H1 (cell line): ENCODE results near the gene RSAD2. TPM values are rescaled to one million over a fixed set of nuclear protein-coding genes. Genes with fewer than 3 reads are reported as not detected.

Source experiments
- CTCF ChIA-PET: fragments of 300-600 bp; sonication (Branson Sonifier 250); formaldehyde crosslinking; loops from one replicate; lab custom pipeline; 2021; ENCODE audit not compliant: partially characterized antibody; lab: Charles Lee
- POLR2A ChIA-PET: fragments of 300-600 bp; sonication (Branson Sonifier 250); formaldehyde crosslinking; loops from one replicate; lab custom pipeline; 2021; ENCODE audit warnings: inconsistent platforms; ENCODE audit not compliant: partially characterized antibody; lab: Charles Lee
- DNase-seq, 2 experiments: peaks; one replicate each; pipeline versions ENCODE4 v3.0.0 to v3.0.0-alpha.2; 2010 to 2022; ENCODE audit warnings: low spot score in 2 of 2, low read depth in 1 of 2, mixed read lengths in 1 of 2
- FAIRE-seq: peaks from 2 replicates; lab custom pipeline; 2011; peaks lifted over from hg19 to GRCh38; lab: Jason Lieb, UNC
- H2AFZ ChIP-seq: 2 replicates; pipeline ENCODE4 v1.8.1; 2012; ENCODE audit warnings: low read length, inconsistent platforms
- H2AK5ac ChIP-seq: 2 replicates; pipeline ENCODE4 v1.6.1; 2013; ENCODE audit warnings: low read depth, low read length
- H2BK120ac ChIP-seq: replicated peaks from 2 replicates; pipeline ENCODE3; 2013; ENCODE audit warnings: low read depth, low read length, inconsistent platforms
- H2BK12ac ChIP-seq: 2 replicates; pipeline ENCODE4 v1.6.1; 2013; ENCODE audit warnings: low read depth, low read length
- H2BK15ac ChIP-seq: 2 replicates; pipeline ENCODE4 v1.6.1; 2013; ENCODE audit warnings: low read length
- H2BK20ac ChIP-seq: 2 replicates; pipeline ENCODE4 v1.6.1; 2013; ENCODE audit warnings: low read length
- H2BK5ac ChIP-seq: 2 replicates; pipeline ENCODE4 v1.6.1; 2013; ENCODE audit warnings: low read depth, low read length
- H3K14ac ChIP-seq: 2 replicates; pipeline ENCODE4 v1.6.1; 2013; ENCODE audit warnings: inconsistent platforms; ENCODE audit not compliant: insufficient read length
- H3K18ac ChIP-seq: 2 replicates; pipeline ENCODE4 v1.6.1; 2013; ENCODE audit warnings: low read length; ENCODE audit errors: extremely low read depth
- H3K23ac ChIP-seq: 2 replicates; pipeline ENCODE4 v1.6.1; 2013; ENCODE audit warnings: inconsistent platforms; ENCODE audit not compliant: insufficient read length
- H3K23me2 ChIP-seq: 2 replicates; pipeline ENCODE4 v1.6.1; 2013; ENCODE audit warnings: low read depth, low read length
- H3K27ac ChIP-seq: 2 replicates; pipeline ENCODE4 v1.6.1; 2011; ENCODE audit warnings: low read depth, low read length, inconsistent platforms
- H3K27me3 ChIP-seq, 4 experiments: replicated peaks in 1 of 4; 1 replicate in 1 of 4; 2 replicates in 3 of 4; pipeline versions ENCODE4 v1.6.1 to v1.8.1; 2011 to 2013; ENCODE audit warnings: low read length in 3 of 4, mild to moderate bottlenecking in 3 of 4, inconsistent platforms in 2 of 4, mixed read lengths in 2 of 4, moderate library complexity in 1 of 4; ENCODE audit not compliant: control insufficient read depth in 3 of 4, insufficient read depth in 3 of 4; ENCODE audit errors: extremely low read depth in 1 of 4
- H3K36me3 ChIP-seq, 4 experiments: 2 replicates each; pipeline versions ENCODE4 v1.6.1 to v1.8.1; 2011 to 2013; ENCODE audit warnings: mild to moderate bottlenecking in 4 of 4, low read length in 3 of 4, moderate library complexity in 2 of 4, control low read depth in 1 of 4, inconsistent platforms in 1 of 4; ENCODE audit not compliant: insufficient read depth in 4 of 4, control insufficient read depth in 2 of 4
- H3K4ac ChIP-seq: replicated peaks from 2 replicates; pipeline ENCODE3; 2013; ENCODE audit warnings: low read length, low read depth, mixed read lengths, inconsistent platforms; ENCODE audit not compliant: insufficient read length
- H3K4me1 ChIP-seq, 4 experiments: replicated peaks in 1 of 4; 1 replicate in 1 of 4; 2 replicates in 3 of 4; pipeline versions ENCODE4 v1.6.1 to v1.8.1; 2011 to 2013; ENCODE audit warnings: low read length in 3 of 4, inconsistent platforms in 2 of 4, mixed read lengths in 1 of 4; ENCODE audit not compliant: insufficient read depth in 4 of 4, control insufficient read depth in 3 of 4
- H3K4me2 ChIP-seq, 2 experiments: 2 replicates each; pipeline versions ENCODE4 v1.6.1 to v1.8.1; 2011 to 2013; ENCODE audit warnings: low read depth in 2 of 2, low read length in 2 of 2, control low read depth in 1 of 2, inconsistent platforms in 1 of 2, mild to moderate bottlenecking in 1 of 2; ENCODE audit not compliant: insufficient read depth in 1 of 2
- H3K4me3 ChIP-seq, 4 experiments: fragments of 200-600, 300-600 bp in 1 of 4; sonication (generic), shearing (Covaris generic), sonication (Bioruptor Twin) in 1 of 4; 2 replicates each; pipeline versions ENCODE4 v1.5.1 to v1.8.1; 2011 to 2016; ENCODE audit warnings: low read length in 4 of 4, low read depth in 3 of 4, control low read depth in 2 of 4, inconsistent platforms in 2 of 4, mild to moderate bottlenecking in 2 of 4, mixed read lengths in 1 of 4, moderate library complexity in 1 of 4; ENCODE audit not compliant: insufficient read depth in 2 of 4; ENCODE audit errors: extremely low read depth in 1 of 4
- H3K56ac ChIP-seq: replicated peaks from 2 replicates; pipeline ENCODE3; 2013; ENCODE audit warnings: low read depth, mild to moderate bottlenecking, mixed read lengths, low read length, inconsistent platforms; ENCODE audit not compliant: insufficient read length
- H3K79me1 ChIP-seq: 2 replicates; pipeline ENCODE4 v1.6.1; 2013; ENCODE audit warnings: low read depth, low read length, control low read depth
- H3K79me2 ChIP-seq, 2 experiments: 2 replicates each; pipeline versions ENCODE4 v1.6.1 to v1.8.1; 2012 to 2013; ENCODE audit warnings: low read length in 2 of 2, mild to moderate bottlenecking in 2 of 2, inconsistent platforms in 1 of 2; ENCODE audit not compliant: insufficient read depth in 2 of 2, control insufficient read depth in 1 of 2
- H3K9ac ChIP-seq, 4 experiments: replicated peaks in 1 of 4; 1 replicate in 1 of 4; 2 replicates in 3 of 4; pipeline versions ENCODE4 v1.6.1 to v1.8.1; 2011 to 2013; ENCODE audit warnings: low read depth in 3 of 4, low read length in 3 of 4, control low read depth in 2 of 4, mild to moderate bottlenecking in 2 of 4, moderate library complexity in 2 of 4, inconsistent platforms in 1 of 4; ENCODE audit errors: extremely low read depth in 1 of 4
- H3K9me3 ChIP-seq, 2 experiments: 2 replicates each; pipeline versions ENCODE4 v1.6.1 to v1.8.1; 2012 to 2013; ENCODE audit warnings: mild to moderate bottlenecking in 2 of 2, moderate library complexity in 2 of 2, control low read depth in 1 of 2, inconsistent platforms in 1 of 2, low read depth in 1 of 2, low read length in 1 of 2, mixed read lengths in 1 of 2; ENCODE audit not compliant: insufficient read depth in 2 of 2
- H4K20me1 ChIP-seq, 2 experiments: replicated peaks in 1 of 2; 2 replicates each; pipeline versions ENCODE3 to v1.8.1; 2011 to 2013; ENCODE audit warnings: inconsistent platforms in 2 of 2, low read length in 2 of 2, mild to moderate bottlenecking in 1 of 2; ENCODE audit not compliant: insufficient read depth in 2 of 2, control insufficient read depth in 1 of 2
- H4K5ac ChIP-seq: 2 replicates; pipeline ENCODE4 v1.6.1; 2013; ENCODE audit warnings: low read length, low read depth, mixed read lengths, inconsistent platforms; ENCODE audit not compliant: insufficient read length
- H4K8ac ChIP-seq: 2 replicates; pipeline ENCODE4 v1.8.0; 2013; ENCODE audit warnings: mild to moderate bottlenecking, moderate library complexity, low read length, inconsistent platforms; ENCODE audit not compliant: insufficient read depth; ENCODE audit errors: extremely low read depth
- H4K91ac ChIP-seq: replicated peaks from 2 replicates; pipeline ENCODE3; 2013; ENCODE audit warnings: low read length, mixed read lengths, inconsistent platforms; ENCODE audit not compliant: insufficient read length
- CHD1 ChIP-seq: IDR thresholded peaks from 2 replicates; pipeline ENCODE4 v1.6.1; 2012; ENCODE audit warnings: low read depth, low read length, improper control_type of control experiment
- CTBP2 ChIP-seq: IDR thresholded peaks from 2 replicates; pipeline ENCODE4 v1.7.0; 2011; ENCODE audit warnings: borderline replicate concordance, mild to moderate bottlenecking, moderate library complexity, mixed read lengths, low read length; ENCODE audit not compliant: insufficient read depth, insufficient read length
- EP300 ChIP-seq, 2 experiments: IDR thresholded peaks; 1 replicate in 1 of 2; 2 replicates in 1 of 2; pipeline ENCODE4 v1.6.1; 2011 to 2012; ENCODE audit warnings: low read depth in 2 of 2, low read length in 2 of 2, mild to moderate bottlenecking in 2 of 2, borderline replicate concordance in 1 of 2, inconsistent platforms in 1 of 2, moderate library complexity in 1 of 2
- HDAC2 ChIP-seq, 2 experiments: fragments of 300-600 bp in 1 of 2; sonication (generic) in 1 of 2; IDR thresholded peaks; 2 replicates each; pipeline ENCODE4 v1.6.1; 2011 to 2012; ENCODE audit warnings: low read depth in 2 of 2, low read length in 2 of 2, mild to moderate bottlenecking in 2 of 2, moderate library complexity in 2 of 2, borderline replicate concordance in 1 of 2, inconsistent platforms in 1 of 2
- KDM1A ChIP-seq: fragments of 200-600, 300-600 bp; sonication (generic); IDR thresholded peaks from 2 replicates; pipeline ENCODE4 v1.7.1; 2016; ENCODE audit warnings: mild to moderate bottlenecking, low read length, borderline replicate concordance
- MAFK ChIP-seq: IDR thresholded peaks from 2 replicates; pipeline ENCODE4 v1.6.1; 2012; ENCODE audit warnings: low read depth, mild to moderate bottlenecking, improper control_type of control experiment, low read length
- SAP30 ChIP-seq: fragments of 300-600 bp; sonication (generic); IDR thresholded peaks from 2 replicates; pipeline ENCODE4 v1.7.1; 2012; ENCODE audit warnings: low read length, moderate library complexity, mild to moderate bottlenecking, inconsistent platforms; ENCODE audit not compliant: insufficient read depth, insufficient replicate concordance
- SP4 ChIP-seq: IDR thresholded peaks from 2 replicates; pipeline ENCODE4 v1.6.1; 2012; ENCODE audit warnings: low read length, inconsistent platforms
- TCF12 ChIP-seq: IDR thresholded peaks from 2 replicates; pipeline ENCODE4 v1.6.1; 2011; ENCODE audit warnings: low read depth, mild to moderate bottlenecking, low read length
- WGBS, 2 experiments: shearing (Covaris generic) in 1 of 2; methylation state at CpG; one replicate each; pipeline versions ENCODE4 v1.1.6 to v1.1.7; 2013 to 2015; ENCODE audit warnings: low lambda C conversion rate in 2 of 2, mixed read lengths in 2 of 2, inconsistent platforms in 1 of 2, low coverage in 1 of 2, missing lambda C conversion rate in 1 of 2; ENCODE audit not compliant: insufficient replicate concordance in 2 of 2, insufficient coverage in 1 of 2, insufficient read length in 1 of 2; ENCODE audit errors: extremely low coverage in 1 of 2, missing lambda C conversion rate in 1 of 2; 5-methylcytosine and 5-hydroxymethylcytosine counted together
- polyA plus RNA-seq, 7 experiments: library from polyadenylated mRNA; depleted of rRNA in 3 of 7; stranded (reverse) in 5 of 7; unstranded in 2 of 7; fragments of >200 nt in 5 of 7; fragments of 200-250 nt in 2 of 7; gene quantifications; 1 replicate in 5 of 7; 2 replicates in 1 of 7; 4 replicates in 1 of 7; pipeline versions ENCODE4 v1.2.1 to v1.2.3, GENCODE V29; 2011 to 2013; ENCODE audit warnings: missing spikeins in 2 of 7, mixed read lengths in 2 of 7
- total RNA-seq: library from RNA; stranded (reverse); fragmentation: NEBNext Ultra II Directional; extraction: Animal tissue kit (Norgen Biotek cat#: 25700); gene quantifications from 2 replicates; pipeline ENCODE4 v1.2.1, GENCODE V29; 2021
- TF ChIP-seq, protein P1 (sequence below): IDR thresholded peaks from 2 replicates; pipeline ENCODE4 v1.6.1; 2011; ENCODE audit warnings: low read length, improper control_type of control experiment

RSAD2 gene
- total and polyA plus RNA-seq, 2 of the 8 experiments (the other 6 are each of a cell fraction or from before 2014, with no cell fraction given) = not detected

DNA sequence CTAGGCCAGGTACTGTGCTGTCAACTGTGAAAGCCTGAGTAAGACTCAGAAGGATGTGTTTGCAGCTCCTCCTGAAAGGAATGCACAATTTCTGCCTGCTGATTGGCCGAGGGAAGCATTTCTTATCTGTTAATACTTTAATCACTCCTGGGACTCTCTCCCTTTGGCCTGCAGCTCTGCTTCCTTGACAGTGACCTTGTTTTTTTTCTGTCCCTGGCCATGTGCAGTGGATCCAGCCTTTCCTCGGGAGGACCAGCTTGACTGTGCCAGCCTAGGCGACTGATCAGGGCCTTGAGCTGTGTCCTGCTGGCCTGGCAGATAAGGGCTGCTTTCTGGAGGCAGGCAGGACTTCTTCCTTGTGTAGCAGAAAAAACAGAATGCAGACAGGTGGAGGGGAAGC lies 49.6 kb downstream of the RSAD2 start:
- H4K5ac ChIP-seq = no peak overlapping the region
- DNase-seq = peak in 1 of 2 experiments; percentile 37
- H3K27me3 ChIP-seq = no peaks in the 10 kb centered on the region
- H2BK12ac ChIP-seq = no peak overlapping the region
- H4K20me1 ChIP-seq = peaks cover 3 to 7% of the 10 kb centered on the region in 2 experiments
- no peak overlapping the region for H4K91ac ChIP-seq
- H3K18ac ChIP-seq = no peak overlapping the region
- no peak overlapping the region for H3K9ac ChIP-seq
- POLR2A ChIA-PET = interaction anchor here (0.5 kb wide), 1 partner anchor 243 kb away, joined by 3 read pairs; no protein-coding TSS in a partner anchor
- CTCF ChIA-PET = interaction anchor here (1.1 to 1.7 kb wide), 3 partner anchors 10 to 118 kb away, joined by 3 to 6 read pairs (median 5); no protein-coding TSS in a partner anchor
- H3K79me2 ChIP-seq = peaks cover 0 to 17% of the 10 kb centered on the region in 2 experiments; a peak in 2 of 4 replicates
- no peak overlapping the region for H3K27ac ChIP-seq
- no peak overlapping the region for H3K56ac ChIP-seq
- 78% methylated on average over 3 of the region's 3 CpGs; no CpG with 5 or more reads in 1 of the 2 experiments for WGBS, 2 experiments
- no peaks in the 10 kb centered on the region; a peak in 1 of 8 replicates for H3K36me3 ChIP-seq
- H2BK120ac ChIP-seq = no peak overlapping the region
- no peak overlapping the region for H4K8ac ChIP-seq
- H2BK20ac ChIP-seq = no peak overlapping the region
- H2AFZ ChIP-seq = no peak overlapping the region
- 0 out of 2 replicates have a peak, but pooled peaks cover 3% of the 10 kb centered on the region for H3K79me1 ChIP-seq
- H2BK15ac ChIP-seq = no peak overlapping the region
- H3K14ac ChIP-seq = no peak overlapping the region
- H3K4me2 ChIP-seq = no peak overlapping the region
- H3K4me3 ChIP-seq = no peak overlapping the region
- no peak overlapping the region for H2BK5ac ChIP-seq
- H2AK5ac ChIP-seq = no peak overlapping the region
- FAIRE-seq = no peak
- no peak overlapping the region for H3K23ac ChIP-seq
- H3K4me1 ChIP-seq = peaks cover 0 to 5% (median under 1%) of the 10 kb centered on the region in 4 experiments; a peak in 4 of 7 replicates
- H3K23me2 ChIP-seq = no peaks in the 10 kb centered on the region
- no peak overlapping the region for H3K4ac ChIP-seq
- H3K9me3 ChIP-seq = no peaks in the 10 kb centered on the region
- TF ChIP-seq CHD1 = no peak
- no peak for TF ChIP-seq KDM1A
- no peak for TF ChIP-seq CTBP2
- no peak for TF ChIP-seq HDAC2 (IDR thresholded peaks at IDR 0.05; ENCODE audit: borderline replicate concordance in 1 of 2, low read depth in 2 of 2, low read length in 2 of 2)
- no peak for TF ChIP-seq TCF12
- no peak for TF ChIP-seq MAFK
- no peak for TF ChIP-seq SAP30
- TF ChIP-seq EP300 (IDR thresholded peaks at IDR 0.05; ENCODE audit: borderline replicate concordance in 1 of 2, low read depth in 2 of 2, low read length in 2 of 2) = no peak
- TF ChIP-seq, protein P1, sequence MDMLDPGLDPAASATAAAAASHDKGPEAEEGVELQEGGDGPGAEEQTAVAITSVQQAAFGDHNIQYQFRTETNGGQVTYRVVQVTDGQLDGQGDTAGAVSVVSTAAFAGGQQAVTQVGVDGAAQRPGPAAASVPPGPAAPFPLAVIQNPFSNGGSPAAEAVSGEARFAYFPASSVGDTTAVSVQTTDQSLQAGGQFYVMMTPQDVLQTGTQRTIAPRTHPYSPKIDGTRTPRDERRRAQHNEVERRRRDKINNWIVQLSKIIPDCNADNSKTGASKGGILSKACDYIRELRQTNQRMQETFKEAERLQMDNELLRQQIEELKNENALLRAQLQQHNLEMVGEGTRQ = no peak
- no peak for TF ChIP-seq SP4
